AG08396 (cell line): ENCODE results near the gene ACADL.

Source experiments
- DNase-seq: peaks from one replicate; pipeline ENCODE4 v3.0.0; 2012; ENCODE audit warnings: low spot score, mixed read lengths

The ACADL gene

GRCh38 chr2:210170196-210170445 is 55.1 kb downstream of the ACADL start:
- DNase-seq: no peak

GRCh38 chr2:210169516-210170195 is 55.6 kb downstream of the ACADL start:
- DNase-seq: peak; percentile 27

GRCh38 chr2:210167227-210167626 is 58.0 kb downstream of the ACADL start:
- DNase-seq: no peak

- DNase-seq: no peak
These were observed 62.7 kb downstream of the ACADL start for GRCh38 chr2:210162466-210163124.

- no peak for DNase-seq
These were observed 66.2 kb downstream of the ACADL start for GRCh38 chr2:210159059-210159458.

GRCh38 chr2:210158236-210158635 is 67.0 kb downstream of the ACADL start:
- no peak for DNase-seq

- DNase-seq: no peak
These were observed 67.7 kb downstream of the ACADL start for GRCh38 chr2:210157526-210157925.

- DNase-seq: no peak
These were observed 77.6 kb downstream of the ACADL start for GRCh38 chr2:210147614-210148013.
